Stomach (tissue), 4 donors: Measurements from ENCODE around the gene SEPTIN2.

Source experiments
- CTCF ChIP-seq, 7 experiments: fragments of 450-650 bp in 4 of 7; fragments of 200-600 bp in 3 of 7; sonication (generic) in 3 of 7; IDR thresholded peaks; one replicate each; pipeline ENCODE4 v1.5.1; 2016 to 2019; ENCODE audit warnings: antibody characterized with exemption in 7 of 7, control low read depth in 2 of 7, mild to moderate bottlenecking in 1 of 7
- POLR2A ChIP-seq, 4 donors: fragments of 450-650 bp; IDR thresholded peaks; one replicate each; pipeline ENCODE4 v1.6.1; 2016; ENCODE audit warnings: antibody characterized with exemption in 4 of 4, control low read depth in 2 of 4, mild to moderate bottlenecking in 1 of 4, moderate library complexity in 1 of 4

GRCh38 chr2:241325257-241325656 lies 9.5 kb downstream of the SEPTIN2 start:
- TF ChIP-seq CTCF (IDR thresholded peaks at IDR 0.05) (no peak), POLR2A (IDR thresholded peaks at IDR 0.05) (no peak)
